ENCODE results near the gene DYRK3. TPM values are rescaled to one million over a fixed set of nuclear protein-coding genes. Genes with fewer than 3 reads are reported as not detected.

Gene DYRK3
- total RNA-seq: 7.2 and 7.7 TPM in 2 replicates

GRCh38 chr1:206635080-206635977, at the start of gene DYRK3:
Gene DYRK3 (plus strand): TSS chr1:206635536. CDS start chr1:206635704, 168 bp downstream.

DNA sequence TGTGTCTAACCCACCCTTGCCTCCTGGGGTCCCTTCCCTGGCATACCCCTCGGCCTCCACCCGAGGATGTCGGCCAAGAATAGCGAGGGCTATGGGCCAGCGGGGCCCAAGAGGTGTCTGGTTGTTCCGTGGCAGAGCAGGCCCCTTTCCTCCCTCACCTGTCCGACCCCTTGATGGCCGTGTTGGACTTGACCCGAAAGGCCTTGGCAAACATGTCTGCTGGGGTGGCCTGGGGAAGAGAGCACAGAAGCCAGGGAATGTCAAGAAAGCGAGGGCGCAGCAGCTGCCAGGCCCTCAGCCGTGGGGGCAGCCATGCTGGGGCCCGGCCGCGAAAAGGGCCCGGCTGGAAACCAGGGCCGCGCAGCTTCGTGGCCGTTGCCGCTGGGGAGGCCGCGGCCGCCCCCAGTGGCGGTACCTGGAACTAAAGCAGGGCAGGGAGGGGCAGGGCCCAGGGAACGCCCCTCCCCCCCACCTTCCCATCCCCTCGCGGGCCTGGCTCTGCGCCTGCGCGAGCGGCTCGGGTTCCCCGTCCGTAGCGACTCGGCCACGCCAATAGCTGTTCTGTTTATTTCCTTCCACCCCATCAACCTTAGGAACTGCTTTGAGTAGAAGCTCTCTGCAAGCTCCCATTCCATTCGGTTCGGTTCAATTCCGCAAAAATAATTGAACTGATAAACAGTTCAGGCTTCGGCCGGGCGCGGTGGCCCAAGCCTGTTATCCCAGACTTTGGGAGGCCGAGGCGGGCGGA, 23.0 kb upstream of the DYRK3 start, which contains the start of gene EIF2D:
Gene EIF2D, minus strand, starts transcription at position 337 of the 748 bp plus-strand sequence. Its CDS starts 123 bp downstream, at position 214.

DNA sequence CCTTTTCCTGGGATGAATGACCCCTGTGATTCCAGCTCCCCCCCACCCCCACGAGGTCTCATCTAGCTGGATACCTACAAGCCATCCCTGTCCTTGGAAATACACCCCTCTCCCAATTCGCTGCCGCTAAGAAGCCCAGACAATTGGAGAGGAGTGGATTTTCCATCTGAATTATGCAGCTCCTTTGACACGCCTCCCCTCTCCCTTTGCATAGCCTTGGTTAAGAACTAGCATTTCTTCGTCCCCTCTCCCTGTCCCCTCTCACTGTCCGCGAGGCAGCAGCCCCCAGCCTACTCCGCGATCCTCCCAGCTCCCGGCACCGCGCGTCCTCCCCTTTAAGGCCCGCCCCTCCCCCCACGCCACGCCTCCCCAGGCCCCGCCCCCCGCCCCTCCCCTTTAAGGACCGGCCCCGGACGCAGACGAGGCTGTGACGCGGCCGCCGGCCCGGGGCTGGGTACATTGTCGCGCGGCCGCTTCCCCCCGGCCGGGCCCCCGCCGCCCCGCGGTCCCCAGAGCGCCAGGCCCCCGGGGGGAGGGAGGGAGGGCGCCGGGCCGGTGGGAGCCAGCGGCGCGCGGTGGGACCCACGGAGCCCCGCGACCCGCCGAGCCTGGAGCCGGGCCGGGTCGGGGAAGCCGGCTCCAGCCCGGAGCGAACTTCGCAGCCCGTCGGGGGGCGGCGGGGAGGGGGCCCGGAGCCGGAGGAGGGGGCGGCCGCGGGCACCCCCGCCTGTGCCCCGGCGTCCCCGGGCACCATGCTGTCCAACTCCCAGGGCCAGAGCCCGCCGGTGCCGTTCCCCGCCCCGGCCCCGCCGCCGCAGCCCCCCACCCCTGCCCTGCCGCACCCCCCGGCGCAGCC, 49.4 kb downstream of the DYRK3 start, which contains the start of gene MAPKAPK2:
Gene MAPKAPK2, plus strand, starts transcription at position 428 of the 856 bp plus-strand sequence. Its CDS starts 325 bp downstream, at position 753.

Other genes with a start within 250 kb of the DYRK3 start
- gene IKBKE, start 165.1 kb upstream of the DYRK3 start, total RNA-seq: 7.5 and 7.9 TPM in 2 replicates
- gene RASSF5, start 128.0 kb upstream of the DYRK3 start, total RNA-seq: 0.94 and 1.5 TPM in 2 replicates
- 38.0 and 64.7 TPM in 2 replicates for gene EIF2D, start 23.1 kb upstream of the DYRK3 start, total RNA-seq
- gene MAPKAPK2, start 49.4 kb downstream of the DYRK3 start, total RNA-seq: 43.2 and 43.6 TPM in 2 replicates
- gene IL19, start 135.2 kb downstream of the DYRK3 start, total RNA-seq: not detected in 2 replicates
- gene IL10, start 137.0 kb downstream of the DYRK3 start, total RNA-seq: not detected in 2 replicates
- gene IL20, start 230.1 kb downstream of the DYRK3 start, total RNA-seq: not detected in 2 replicates

Measured in pericardium fibroblast (primary cell).